ENCODE measurements around the gene SIGLEC1. TPM values are rescaled to one million over a fixed set of nuclear protein-coding genes. Genes with fewer than 3 reads are reported as not detected.

Gene SIGLEC1
- total and polyA plus RNA-seq, 2 donors (not counting 1 experiment from before 2014, with no cell fraction given): not detected

DNA sequence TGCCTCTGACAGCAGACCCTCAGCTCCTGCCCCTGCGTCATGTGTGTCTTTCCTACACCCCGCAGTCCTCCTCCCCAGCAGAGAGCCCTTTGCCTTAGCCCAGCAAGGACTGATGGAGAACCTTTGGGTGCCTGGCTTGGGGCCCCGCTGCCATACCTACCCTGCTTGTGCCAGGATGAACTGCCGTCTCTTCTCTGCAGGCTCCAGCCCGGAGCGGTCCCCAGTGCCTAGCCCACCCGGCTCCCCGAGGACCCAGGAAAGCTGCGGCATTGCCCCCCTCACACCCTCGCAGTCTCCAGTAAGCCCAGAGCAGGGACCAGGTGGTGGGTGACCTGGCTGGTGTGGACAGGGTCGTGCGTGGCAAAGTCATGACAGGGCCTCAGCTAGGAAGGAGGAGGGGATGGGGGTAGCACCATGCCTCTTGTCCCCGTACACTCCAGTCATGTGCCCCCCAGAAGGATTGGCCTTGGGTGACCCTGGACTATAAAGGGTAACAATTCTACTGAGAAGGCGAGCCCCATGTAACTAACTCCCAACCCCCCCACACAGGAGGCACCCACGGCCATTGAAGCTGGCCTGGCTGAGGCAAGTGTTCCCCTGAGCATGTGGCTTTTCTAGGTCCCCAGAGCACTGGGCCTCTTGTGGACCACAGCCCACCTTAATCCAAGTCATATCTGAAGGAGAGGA, 28.4 kb upstream of the SIGLEC1 start:
- no peak for DNase-seq (ENCODE audit: low read depth in 2 of 2)
- TF ChIP-seq EZH2 (IDR thresholded peaks at IDR 0.05; ENCODE audit: low read length, missing control alignments): no peak
- no peak for TF ChIP-seq CTCF (conservative IDR thresholded peaks at IDR 0.05 in 1 of 2, IDR thresholded peaks at IDR 0.05 in 1 of 2; ENCODE audit: low read depth in 1 of 2, low read length in 2 of 2)
- no peaks in the 10 kb centered on the region for H3K9me3 ChIP-seq (ENCODE audit: control insufficient read depth, insufficient read depth, low read depth, low read length)
- no peaks in the 10 kb centered on the region for H4K20me1 ChIP-seq (ENCODE audit: control insufficient read depth, extremely low read depth, insufficient read depth, low read length)
- H3K36me3 ChIP-seq (ENCODE audit: control insufficient read depth, insufficient read depth, low read length): no peaks in the 10 kb centered on the region
- no peak overlapping the region for H3K4me3 ChIP-seq (replicated peaks in 1 of 4; ENCODE audit: control extremely low read depth in 1 of 4, insufficient read depth in 1 of 4, low read depth in 3 of 4, low read length in 4 of 4)
- H2AFZ ChIP-seq (ENCODE audit: low read length): no peak overlapping the region
- H3K4me1 ChIP-seq (ENCODE audit: control insufficient read depth, extremely low read depth, insufficient read depth, low read length): no peaks in the 10 kb centered on the region
- no peak overlapping the region for H3K27ac ChIP-seq (ENCODE audit: insufficient read depth, low read length)
- no peaks in the 10 kb centered on the region for H3K27me3 ChIP-seq (ENCODE audit: control insufficient read depth, insufficient read depth, low read length)
- no peak overlapping the region for H3K4me2 ChIP-seq (ENCODE audit: extremely low read depth, insufficient read depth, low read length)
- H3K9ac ChIP-seq (ENCODE audit: insufficient read depth, low read length): no peak overlapping the region
- H3K79me2 ChIP-seq (ENCODE audit: control insufficient read depth, insufficient read depth, low read length): no peaks in the 10 kb centered on the region

DNA sequence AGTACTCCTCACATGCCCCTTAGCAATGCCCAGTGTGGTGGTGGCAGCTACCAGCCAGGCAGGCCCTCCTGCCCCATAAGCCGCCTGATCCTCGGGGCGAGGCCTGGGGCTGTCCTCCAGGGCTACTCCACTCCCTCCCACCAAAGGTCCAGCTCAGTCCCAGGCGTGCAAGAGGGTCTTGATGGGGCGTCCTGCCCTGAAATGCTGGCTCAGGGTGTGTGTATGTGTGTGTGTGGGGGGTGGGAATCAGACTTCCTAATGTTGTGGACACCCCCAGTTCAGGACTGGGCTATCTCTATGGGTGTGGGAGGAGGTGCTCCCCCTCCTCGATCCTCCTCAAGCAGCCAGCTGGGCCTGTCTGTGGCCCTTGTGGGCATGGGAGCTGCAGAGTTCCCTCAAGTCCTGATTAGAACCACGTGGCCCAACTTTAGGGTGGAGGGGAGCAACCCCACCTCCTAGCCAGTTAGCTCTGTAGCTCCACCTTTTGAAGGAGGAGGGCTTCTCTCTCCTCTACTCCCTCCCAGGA, 27.6 kb upstream of the SIGLEC1 start:
- Histone ChIP-seq H3K27ac (ENCODE audit: insufficient read depth, low read length) (no peak overlapping the region), H2AFZ (ENCODE audit: low read length) (no peak overlapping the region), H3K9me3 (ENCODE audit: control insufficient read depth, insufficient read depth, low read depth, low read length) (no peaks in the 10 kb centered on the region), H3K4me3 (replicated peaks in 1 of 4; ENCODE audit: control extremely low read depth in 1 of 4, insufficient read depth in 1 of 4, low read depth in 3 of 4, low read length in 4 of 4) (no peak overlapping the region), H3K79me2 (ENCODE audit: control insufficient read depth, insufficient read depth, low read length) (no peaks in the 10 kb centered on the region), H3K4me2 (ENCODE audit: extremely low read depth, insufficient read depth, low read length) (no peak overlapping the region), H4K20me1 (ENCODE audit: control insufficient read depth, extremely low read depth, insufficient read depth, low read length) (no peaks in the 10 kb centered on the region), H3K36me3 (ENCODE audit: control insufficient read depth, insufficient read depth, low read length) (no peaks in the 10 kb centered on the region), H3K4me1 (ENCODE audit: control insufficient read depth, extremely low read depth, insufficient read depth, low read length) (no peaks in the 10 kb centered on the region), H3K9ac (ENCODE audit: insufficient read depth, low read length) (no peak overlapping the region), H3K27me3 (ENCODE audit: control insufficient read depth, insufficient read depth, low read length) (no peaks in the 10 kb centered on the region)
- no peak for TF ChIP-seq CTCF (conservative IDR thresholded peaks at IDR 0.05 in 1 of 2, IDR thresholded peaks at IDR 0.05 in 1 of 2; ENCODE audit: low read depth in 1 of 2, low read length in 2 of 2)
- no peak for TF ChIP-seq EZH2 (IDR thresholded peaks at IDR 0.05; ENCODE audit: low read length, missing control alignments)
- DNase-seq (ENCODE audit: low read depth in 2 of 2): no peak

DNA sequence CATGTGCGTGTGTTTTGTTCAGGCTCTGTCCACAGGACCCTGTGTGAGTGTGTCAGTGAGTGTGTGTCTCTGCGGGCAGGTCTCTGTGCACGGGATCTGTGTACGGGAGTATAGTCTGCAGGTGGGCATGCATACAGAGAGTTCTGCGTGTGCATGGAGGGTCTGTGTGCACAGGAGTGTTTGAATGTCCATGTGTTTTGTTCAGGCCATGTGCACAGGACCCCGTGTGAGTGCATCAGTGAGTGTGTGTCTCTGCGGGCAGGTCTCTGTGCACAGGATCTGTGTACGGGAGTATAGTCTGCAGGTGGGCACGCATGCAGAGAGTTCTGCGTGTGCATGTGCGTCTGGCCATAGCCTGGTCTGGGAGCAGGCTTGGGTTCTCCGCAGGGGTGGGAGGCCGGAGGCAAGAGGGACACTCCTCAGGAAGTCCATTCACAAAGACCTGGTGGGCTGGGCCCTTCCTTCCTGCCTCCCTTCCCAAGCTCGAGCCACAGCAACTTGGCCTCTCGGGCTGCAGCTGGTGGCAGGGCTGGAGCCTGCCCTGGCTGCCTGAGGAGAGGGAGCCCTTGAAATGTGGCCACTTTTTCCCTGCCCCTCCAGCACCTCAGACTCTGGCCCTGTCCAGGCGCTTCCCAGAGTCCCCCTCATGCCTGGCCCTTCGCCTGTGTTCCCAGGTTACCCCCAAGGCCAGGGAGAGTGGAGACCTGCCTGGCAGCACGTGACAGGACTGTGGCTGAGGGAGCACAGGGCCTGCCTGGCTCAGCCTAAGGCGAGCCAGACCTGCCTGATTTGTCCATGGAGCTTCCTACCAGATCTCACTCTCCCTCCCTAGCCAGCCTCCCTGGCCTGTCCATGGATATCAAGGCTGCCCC, 26.9 kb upstream of the SIGLEC1 start:
- Histone ChIP-seq H3K27me3 (ENCODE audit: control insufficient read depth, insufficient read depth, low read length) (no peaks in the 10 kb centered on the region), H3K9me3 (ENCODE audit: control insufficient read depth, insufficient read depth, low read depth, low read length) (no peaks in the 10 kb centered on the region), H3K9ac (ENCODE audit: insufficient read depth, low read length) (no peak overlapping the region), H3K4me3 (replicated peaks in 1 of 4; ENCODE audit: control extremely low read depth in 1 of 4, insufficient read depth in 1 of 4, low read depth in 3 of 4, low read length in 4 of 4) (no peak overlapping the region), H2AFZ (ENCODE audit: low read length) (no peak overlapping the region), H3K27ac (ENCODE audit: insufficient read depth, low read length) (no peak overlapping the region), H3K4me2 (ENCODE audit: extremely low read depth, insufficient read depth, low read length) (no peak overlapping the region), H3K79me2 (ENCODE audit: control insufficient read depth, insufficient read depth, low read length) (no peaks in the 10 kb centered on the region), H4K20me1 (ENCODE audit: control insufficient read depth, extremely low read depth, insufficient read depth, low read length) (no peaks in the 10 kb centered on the region), H3K4me1 (ENCODE audit: control insufficient read depth, extremely low read depth, insufficient read depth, low read length) (no peaks in the 10 kb centered on the region), H3K36me3 (ENCODE audit: control insufficient read depth, insufficient read depth, low read length) (no peaks in the 10 kb centered on the region)
- no peak for TF ChIP-seq EZH2 (IDR thresholded peaks at IDR 0.05; ENCODE audit: low read length, missing control alignments)
- no peak for TF ChIP-seq CTCF (conservative IDR thresholded peaks at IDR 0.05 in 1 of 2, IDR thresholded peaks at IDR 0.05 in 1 of 2; ENCODE audit: low read depth in 1 of 2, low read length in 2 of 2)
- no peak for DNase-seq (ENCODE audit: low read depth in 2 of 2)

Measured in fibroblast of lung (primary cell).